WI38 (cell line): Measurements from ENCODE around the gene ST8SIA6.

Source experiments
- H3K4me3 ChIP-seq: 2 replicates; pipeline ENCODE4 v1.5.1; 2011; ENCODE audit warnings: low read depth, mild to moderate bottlenecking, control low read depth, low read length
- CTCF ChIP-seq: IDR thresholded peaks from 2 replicates; pipeline ENCODE4 v1.5.1; 2012; ENCODE audit warnings: low read depth, mild to moderate bottlenecking, control low read depth, low read length

The ST8SIA6 gene

GRCh38 chr10:17290226-17290625, 164.2 kb downstream of the ST8SIA6 start:
- no peak overlapping the region for H3K4me3 ChIP-seq
- TF ChIP-seq CTCF: no peak

- H3K4me3 ChIP-seq: no peak overlapping the region
- TF ChIP-seq CTCF: no peak
Measured at GRCh38 chr10:17289763-17290162, 164.6 kb downstream of the ST8SIA6 start.

GRCh38 chr10:17286562-17287550, 167.5 kb downstream of the ST8SIA6 start:
- TF ChIP-seq CTCF: no peak
- no peak overlapping the region for H3K4me3 ChIP-seq

GRCh38 chr10:17282311-17282710, 172.1 kb downstream of the ST8SIA6 start:
- H3K4me3 ChIP-seq: no peak overlapping the region
- TF ChIP-seq CTCF: no peak

GRCh38 chr10:17278607-17279240, 175.7 kb downstream of the ST8SIA6 start:
- no peak for TF ChIP-seq CTCF
- no peak overlapping the region for H3K4me3 ChIP-seq

DNA sequence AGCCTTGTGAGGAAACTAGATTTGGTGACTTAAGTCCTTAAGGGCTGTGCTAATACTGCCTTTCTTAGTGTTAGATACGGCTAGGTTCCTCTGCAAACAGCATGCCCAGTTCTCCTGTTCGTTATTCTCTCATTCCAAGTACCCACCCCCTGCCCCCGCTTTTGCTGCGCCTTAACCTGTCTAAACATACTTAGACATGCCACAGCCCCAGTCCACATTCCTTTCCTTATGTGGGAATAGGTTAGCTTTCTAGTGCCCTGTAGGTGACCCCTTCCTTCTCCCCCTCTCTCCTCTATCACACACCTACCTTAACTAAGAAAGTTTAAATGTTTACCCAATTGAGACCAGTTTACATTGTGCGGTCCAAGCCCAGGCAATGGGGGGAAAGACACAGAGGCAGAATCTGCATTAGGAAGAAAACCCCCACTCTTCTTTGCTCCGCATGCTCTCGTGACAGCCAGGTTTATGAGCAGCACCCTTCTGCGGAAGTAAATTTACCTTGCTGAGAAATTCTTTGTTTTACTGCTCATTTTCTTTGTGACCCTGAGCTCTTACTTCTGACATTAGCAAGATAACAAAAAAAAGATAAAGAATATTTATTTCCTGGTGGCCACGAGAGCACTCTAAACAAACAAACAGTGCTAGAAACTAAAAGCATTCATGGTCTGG, 177.5 kb downstream of the ST8SIA6 start:
- H3K4me3 ChIP-seq: no peak overlapping the region
- TF ChIP-seq CTCF: no peak
